Stimulated activated memory B cell treated with anti-CD40 and anti-IgM and Interleukin-4, amounts not matched to agents 10 μg/mL and 1 μg/mL and 100 μg/mL, for 72 hours (primary cell): ENCODE results near the gene MRPL57.
"Not testable (repeated sequence)": the region's sequence is repeated elsewhere in the genome, so short reads cannot be mapped to it uniquely, and the experiment has no call there.

Experiments
- ATAC-seq: fragments of 150-1000 bp; cut with Tn5 transposase; 2 replicates; pipeline ENCODE4 v1.10.0; 2021
- H3K27ac Mint-ChIP-seq: one replicate; pipeline ENCODE4 v1.8.0; 2022; ENCODE audit warnings: mild to moderate bottlenecking, mixed read lengths
- H3K27me3 Mint-ChIP-seq: one replicate; pipeline ENCODE4 v1.8.0; 2022; ENCODE audit warnings: mixed read lengths
- H3K36me3 Mint-ChIP-seq: one replicate; pipeline ENCODE4 v1.8.0; 2022; ENCODE audit warnings: mixed read lengths
- H3K4me1 Mint-ChIP-seq: one replicate; pipeline ENCODE4 v1.8.0; 2022; ENCODE audit warnings: mixed read lengths
- H3K4me3 Mint-ChIP-seq: one replicate; pipeline ENCODE4 v1.8.0; 2022; ENCODE audit warnings: mild to moderate bottlenecking, moderate library complexity, mixed read lengths
- H3K9me3 Mint-ChIP-seq: one replicate; pipeline ENCODE4 v1.8.0; 2022; ENCODE audit warnings: mixed read lengths

Gene MRPL57

GRCh38 chr13:21176215-21176981 lies at the start of gene MRPL57, which contains the start of gene SKA3:
TSS of gene MRPL57 (plus strand) at chr13:21176658. CDS start at chr13:21176917, 259 bp downstream.
TSS of gene SKA3 (minus strand) at chr13:21176552. CDS start at chr13:21176477, 75 bp downstream.
- H3K36me3 Mint-ChIP-seq, result peaks cover 5% of the 10 kb centered on the region
- H3K9me3 Mint-ChIP-seq, result no peaks in the 10 kb centered on the region
- ATAC-seq, result peak; percentile 98
- H3K27ac Mint-ChIP-seq, result peak within 1 kb of the TSS; percentile 87
- H3K4me1 Mint-ChIP-seq, result peaks cover 15% of the 10 kb centered on the region
- H3K27me3 Mint-ChIP-seq, result no peaks in the 10 kb centered on the region
- H3K4me3 Mint-ChIP-seq, result peak within 1 kb of the TSS; percentile 98

- H3K9me3 Mint-ChIP-seq, result no peaks in the 10 kb centered on the region
- no peak overlapping the region for H3K4me3 Mint-ChIP-seq
- H3K27me3 Mint-ChIP-seq, result peaks cover 25% of the 10 kb centered on the region
- no peaks in the 10 kb centered on the region for H3K36me3 Mint-ChIP-seq
- H3K27ac Mint-ChIP-seq, result no peak overlapping the region
- no peak for ATAC-seq
- H3K4me1 Mint-ChIP-seq, result no peaks in the 10 kb centered on the region
Observed at GRCh38 chr13:21130116-21130515, 46.3 kb upstream of the MRPL57 start.

GRCh38 chr13:21133077-21133476 lies 43.4 kb upstream of the MRPL57 start:
- H3K27me3 Mint-ChIP-seq, result peaks cover 26% of the 10 kb centered on the region
- H3K9me3 Mint-ChIP-seq, result no peaks in the 10 kb centered on the region
- H3K4me3 Mint-ChIP-seq, result no peak overlapping the region
- H3K36me3 Mint-ChIP-seq, result no peaks in the 10 kb centered on the region
- H3K4me1 Mint-ChIP-seq, result no peaks in the 10 kb centered on the region
- no peak for ATAC-seq
- no peak overlapping the region for H3K27ac Mint-ChIP-seq

- Mint-ChIP-seq H3K27me3 (peaks cover 33% of the 10 kb centered on the region), H3K4me3 (no peak overlapping the region), H3K4me1 (peaks cover 1% of the 10 kb centered on the region), H3K9me3 (no peaks in the 10 kb centered on the region), H3K36me3 (no peaks in the 10 kb centered on the region), H3K27ac (no peak overlapping the region)
- no peak for ATAC-seq
Observed at GRCh38 chr13:21134475-21134874, 42.0 kb upstream of the MRPL57 start.

- ATAC-seq, H3K4me1 Mint-ChIP-seq, H3K36me3 Mint-ChIP-seq, H3K4me3 Mint-ChIP-seq, H3K9me3 Mint-ChIP-seq, H3K27ac Mint-ChIP-seq: not testable (repeated sequence)
- H3K27me3 Mint-ChIP-seq, result peaks cover 33% of the 10 kb centered on the region
Observed at GRCh38 chr13:21135833-21136232, 40.6 kb upstream of the MRPL57 start.

- H3K27ac Mint-ChIP-seq, result no peak overlapping the region
- peaks cover 13% of the 10 kb centered on the region for H3K4me1 Mint-ChIP-seq
- H3K27me3 Mint-ChIP-seq, result peaks cover 29% of the 10 kb centered on the region
- H3K9me3 Mint-ChIP-seq, result no peaks in the 10 kb centered on the region
- H3K4me3 Mint-ChIP-seq, result no peak overlapping the region
- no peak for ATAC-seq
- H3K36me3 Mint-ChIP-seq, result peaks cover 9% of the 10 kb centered on the region
Observed at GRCh38 chr13:21137696-21138095, 38.8 kb upstream of the MRPL57 start.

- no peak for ATAC-seq
- H3K9me3 Mint-ChIP-seq, result no peaks in the 10 kb centered on the region
- no peak overlapping the region for H3K27ac Mint-ChIP-seq
- H3K36me3 Mint-ChIP-seq, result peaks cover 15% of the 10 kb centered on the region
- peaks cover 20% of the 10 kb centered on the region for H3K4me1 Mint-ChIP-seq
- no peak overlapping the region for H3K4me3 Mint-ChIP-seq
- peaks cover 21% of the 10 kb centered on the region for H3K27me3 Mint-ChIP-seq
Observed at GRCh38 chr13:21138561-21138960, 37.9 kb upstream of the MRPL57 start.

GRCh38 chr13:21139374-21139773 lies 37.1 kb upstream of the MRPL57 start:
- H3K27ac Mint-ChIP-seq, result peak overlapping the region; percentile 92
- ATAC-seq, result no peak
- no peaks in the 10 kb centered on the region for H3K9me3 Mint-ChIP-seq
- H3K36me3 Mint-ChIP-seq, result peaks cover 20% of the 10 kb centered on the region
- peak overlapping the region; percentile 92 for H3K4me3 Mint-ChIP-seq
- peaks cover 19% of the 10 kb centered on the region for H3K27me3 Mint-ChIP-seq
- H3K4me1 Mint-ChIP-seq, result peaks cover 25% of the 10 kb centered on the region

- H3K4me3 Mint-ChIP-seq, result peak overlapping the region; percentile 31
- H3K27ac Mint-ChIP-seq, result no peak overlapping the region
- H3K4me1 Mint-ChIP-seq, result peaks cover 25% of the 10 kb centered on the region
- no peak for ATAC-seq
- H3K36me3 Mint-ChIP-seq, result peaks cover 28% of the 10 kb centered on the region
- no peaks in the 10 kb centered on the region for H3K9me3 Mint-ChIP-seq
- peaks cover 8% of the 10 kb centered on the region for H3K27me3 Mint-ChIP-seq
Observed at GRCh38 chr13:21142766-21143165, 33.7 kb upstream of the MRPL57 start.

GRCh38 chr13:21147827-21148226 lies 28.6 kb upstream of the MRPL57 start:
- Mint-ChIP-seq H3K4me1 (peaks cover 11% of the 10 kb centered on the region), H3K36me3 (peaks cover 22% of the 10 kb centered on the region), H3K4me3 (no peak overlapping the region), H3K9me3 (peaks cover 3% of the 10 kb centered on the region), H3K27ac (no peak overlapping the region), H3K27me3 (no peaks in the 10 kb centered on the region)
- ATAC-seq, result no peak

- peaks cover 3% of the 10 kb centered on the region for H3K4me1 Mint-ChIP-seq
- H3K4me3 Mint-ChIP-seq, result no peak overlapping the region
- ATAC-seq, result no peak
- peaks cover 15% of the 10 kb centered on the region for H3K36me3 Mint-ChIP-seq
- peaks cover 6% of the 10 kb centered on the region for H3K9me3 Mint-ChIP-seq
- H3K27ac Mint-ChIP-seq, result no peak overlapping the region
- H3K27me3 Mint-ChIP-seq, result no peaks in the 10 kb centered on the region
Observed at GRCh38 chr13:21148557-21149258, 27.8 kb upstream of the MRPL57 start.

- Mint-ChIP-seq H3K9me3 (peaks cover 6% of the 10 kb centered on the region), H3K27me3 (no peaks in the 10 kb centered on the region), H3K27ac (no peak overlapping the region), H3K4me1 (no peaks in the 10 kb centered on the region), H3K36me3 (peaks cover 12% of the 10 kb centered on the region), H3K4me3 (no peak overlapping the region)
- ATAC-seq, result no peak
Observed at GRCh38 chr13:21149568-21149967, 26.9 kb upstream of the MRPL57 start.

- no peak for ATAC-seq
- Mint-ChIP-seq H3K4me1 (no peaks in the 10 kb centered on the region), H3K27ac (no peak overlapping the region), H3K4me3 (no peak overlapping the region), H3K27me3 (no peaks in the 10 kb centered on the region), H3K36me3 (peaks cover 12% of the 10 kb centered on the region), H3K9me3 (peaks cover 6% of the 10 kb centered on the region)
Observed at GRCh38 chr13:21150013-21150412, 26.4 kb upstream of the MRPL57 start.

- peaks cover 6% of the 10 kb centered on the region for H3K9me3 Mint-ChIP-seq
- peaks cover 8% of the 10 kb centered on the region for H3K36me3 Mint-ChIP-seq
- no peaks in the 10 kb centered on the region for H3K4me1 Mint-ChIP-seq
- no peak overlapping the region for H3K4me3 Mint-ChIP-seq
- no peak overlapping the region for H3K27ac Mint-ChIP-seq
- ATAC-seq, result no peak
- H3K27me3 Mint-ChIP-seq, result no peaks in the 10 kb centered on the region
Observed at GRCh38 chr13:21152251-21152899, 24.1 kb upstream of the MRPL57 start.

GRCh38 chr13:21164631-21165030 lies 11.8 kb upstream of the MRPL57 start:
- ATAC-seq, result no peak
- H3K27me3 Mint-ChIP-seq, result no peaks in the 10 kb centered on the region
- no peak overlapping the region for H3K4me3 Mint-ChIP-seq
- H3K36me3 Mint-ChIP-seq, result no peaks in the 10 kb centered on the region
- no peaks in the 10 kb centered on the region for H3K4me1 Mint-ChIP-seq
- no peaks in the 10 kb centered on the region for H3K9me3 Mint-ChIP-seq
- H3K27ac Mint-ChIP-seq, result no peak overlapping the region
